K562 (cell line): Measurements from ENCODE around the gene PRKAG1. TPM values are rescaled to one million over a fixed set of nuclear protein-coding genes. Genes with fewer than 3 reads are reported as not detected.

Source experiments
- ATAC-seq: fragments of 200-7000 bp; cut with Tn5 transposase; 3 replicates; pipeline ENCODE4 v1.9.1; 2020; ENCODE audit warnings: moderate library complexity
- BruUV-seq: library from RNA; stranded (reverse); fragments of 400-500 nt; replicated peaks from 2 replicates; lab custom pipeline; 2021; lab: Mats Ljungman, UMichigan
- CTCF ChIA-PET: fragments of 300-600 bp; formaldehyde crosslinking; extraction: SDS; loops from one replicate; lab custom pipeline; 2021; ENCODE audit warnings: low intra/inter-chr PET ratio; lab: Yijun Ruan, JAX
- POLR2A ChIA-PET: fragments of 300-600, 350-650 bp; sonication (Branson Sonifier 250); formaldehyde crosslinking; extraction: SDS; loops from one replicate; lab custom pipeline; 2021; ENCODE audit warnings: antibody characterized with exemption, inconsistent platforms; lab: Yijun Ruan, JAX
- DNase-seq, 4 experiments: peaks; one replicate each; pipeline versions ENCODE4 v3.0.0 to v3.0.0-alpha.2; 2011 to 2018; ENCODE audit warnings: low spot score in 3 of 4, mixed read lengths in 3 of 4; ENCODE audit errors: extremely low read depth in 1 of 4
- FAIRE-seq: peaks from 2 replicates; lab custom pipeline; 2011; peaks lifted over from hg19 to GRCh38; lab: Jason Lieb, UNC
- H2AFZ ChIP-seq: 2 replicates; pipeline ENCODE4 v1.6.0; 2011; ENCODE audit warnings: low read depth, low read length, control low read depth, inconsistent platforms
- H3K27ac ChIP-seq: fragments of 200-600 bp; 3 replicates; pipeline ENCODE4 v1.8.0; 2011; ENCODE audit warnings: low read depth, mild to moderate bottlenecking, control low read depth, inconsistent platforms, low read length, moderate library complexity, mixed read lengths; ENCODE audit errors: extremely low read depth
- H3K27me3 ChIP-seq, 2 experiments: fragments of 300-600 bp in 1 of 2; 2 replicates in 1 of 2; 3 replicates in 1 of 2; pipeline versions ENCODE4 v1.6.0 to v1.8.0; 2011; ENCODE audit warnings: inconsistent platforms in 2 of 2, low read length in 2 of 2, mild to moderate bottlenecking in 1 of 2, mixed read lengths in 1 of 2, moderate library complexity in 1 of 2; ENCODE audit not compliant: control insufficient read depth in 2 of 2, insufficient read depth in 2 of 2
- H3K36me3 ChIP-seq: fragments of 300-600 bp; 3 replicates; pipeline ENCODE4 v1.8.0; 2011; ENCODE audit warnings: mild to moderate bottlenecking, low read length, inconsistent platforms; ENCODE audit not compliant: control insufficient read depth, insufficient read depth
- H3K4me1 ChIP-seq, 2 experiments: fragments of 200-600 bp in 1 of 2; replicated peaks in 1 of 2; 2 replicates in 1 of 2; 3 replicates in 1 of 2; pipeline versions ENCODE4 v1.5.1 to v1.8.0; 2011; ENCODE audit warnings: inconsistent platforms in 2 of 2, low read length in 2 of 2, mild to moderate bottlenecking in 1 of 2, mixed read lengths in 1 of 2, moderate library complexity in 1 of 2; ENCODE audit not compliant: control insufficient read depth in 2 of 2, insufficient read depth in 2 of 2
- H3K4me2 ChIP-seq: 2 replicates; pipeline ENCODE4 v1.6.1; 2011; ENCODE audit warnings: low read length, control low read depth, inconsistent platforms, mixed read lengths; ENCODE audit not compliant: insufficient read depth
- H3K4me3 ChIP-seq: fragments of 200-600 bp; sonication (generic), shearing (Covaris generic); 2 replicates; pipeline ENCODE4 v1.5.1; 2016; ENCODE audit warnings: control low read depth, inconsistent platforms
- H3K79me2 ChIP-seq: fragments of 200-600 bp; 3 replicates; pipeline ENCODE4 v1.8.0; 2011; ENCODE audit warnings: low read length, inconsistent platforms; ENCODE audit not compliant: control insufficient read depth, insufficient read depth
- H3K9ac ChIP-seq, 2 experiments: 2 replicates each; pipeline versions ENCODE4 v1.6.0 to v1.6.1; 2011; ENCODE audit warnings: low read depth in 2 of 2, low read length in 2 of 2, control low read depth in 1 of 2, inconsistent platforms in 1 of 2, mild to moderate bottlenecking in 1 of 2, mixed read lengths in 1 of 2; ENCODE audit not compliant: insufficient read depth in 1 of 2
- H3K9me1 ChIP-seq: one replicate; pipeline ENCODE4 v1.6.0; 2011; ENCODE audit warnings: inconsistent platforms, mild to moderate bottlenecking, low read length, moderate library complexity; ENCODE audit not compliant: control insufficient read depth, insufficient read depth
- H3K9me3 ChIP-seq: replicated peaks from 2 replicates; pipeline ENCODE4 v1.5.1; 2011; ENCODE audit warnings: low read depth, low read length, inconsistent platforms; ENCODE audit not compliant: control insufficient read depth, insufficient read depth
- H4K20me1 ChIP-seq: replicated peaks from 2 replicates; pipeline ENCODE4 v1.6.1; 2011; ENCODE audit warnings: low read length, inconsistent platforms, mixed read lengths; ENCODE audit not compliant: control insufficient read depth, insufficient read depth
- BHLHE40 ChIP-seq: IDR thresholded peaks from 2 replicates; pipeline ENCODE4 v1.6.1; 2011; ENCODE audit warnings: low read length, improper control_type of control experiment
- CHD1 ChIP-seq: fragments of 200-600 bp; sonication (generic); IDR thresholded peaks from one replicate; pipeline ENCODE4 v1.6.1; 2012; ENCODE audit warnings: mild to moderate bottlenecking, moderate library complexity, low read length, inconsistent platforms
- FOXK1 ChIP-seq: sonication (generic); formaldehyde crosslinking; IDR thresholded peaks from 2 replicates; pipeline ENCODE4 v1.8.0; 2022; ENCODE audit warnings: missing genetic modification reagents, mild to moderate bottlenecking, borderline replicate concordance
- NCOA1 ChIP-seq: fragments of 450-650 bp; IDR thresholded peaks from 2 replicates; pipeline ENCODE4 v1.6.1; 2016; ENCODE audit warnings: low read depth
- POLR2B ChIP-seq: fragments of 450-650 bp; IDR thresholded peaks from 2 replicates; pipeline ENCODE4 v1.6.1; 2018; ENCODE audit warnings: low read depth; ENCODE audit not compliant: partially characterized antibody
- RBM22 ChIP-seq: fragments of 200-400 bp; formaldehyde crosslinking; IDR thresholded peaks from 2 replicates; pipeline ENCODE4 v1.6.1; 2018; ENCODE audit warnings: low read length, low read depth; ENCODE audit not compliant: poor library complexity, severe bottlenecking
- WGBS: fragments of 100-300 bp; shearing (Covaris generic); methylation state at CpG from one replicate; pipeline ENCODE4 v1.1.6; 2016; ENCODE audit warnings: low coverage, mixed read lengths; ENCODE audit not compliant: insufficient coverage; ENCODE audit errors: missing lambda C conversion rate; 5-methylcytosine and 5-hydroxymethylcytosine counted together
- in situ Hi-C: fragments of 300-500 bp; cut with MboI; formaldehyde crosslinking; loops from 4 replicates; pipeline ENCODE4 v1.15.0; 2018; ENCODE audit warnings: inconsistent platforms, mixed read lengths
- intact Hi-C: fragments of 100-400 bp; cut with micrococcal nuclease; formaldehyde crosslinking; loops from 2 replicates; pipeline ENCODE4 v1.14.2; 2022
- polyA plus RNA-seq, 8 experiments: library from polyadenylated mRNA; depleted of rRNA in 4 of 8; stranded (reverse) in 5 of 8; unstranded in 3 of 8; fragments of >200 nt; fragmentation: Nextera tagmentation in 2 of 8; fragmentation: Illumina TruSeq in 1 of 8; extraction: Ambion mirVana in 2 of 8; extraction: Trizol in 1 of 8; gene quantifications; 2 replicates each; pipeline versions ENCODE4 v1.2.1 to v1.2.3, GENCODE V29; 2011 to 2014; ENCODE audit warnings: inconsistent platforms in 1 of 8, missing spikeins in 1 of 8
- total RNA-seq, 7 experiments: library from RNA; depleted of rRNA in 6 of 7; stranded (reverse); fragments of >200 nt in 6 of 7; fragmentation: Illumina TruSeq in 2 of 7; extraction: Trizol in 2 of 7; gene quantifications; 2 replicates each; pipeline versions ENCODE4 v1.2.1 to v1.2.3, GENCODE V29; 2011 to 2021; ENCODE audit warnings: low replicate concordance in 1 of 7
- TF ChIP-seq, protein P1 (sequence below), 2 experiments: fragments of 450-650 bp in 1 of 2; sonication (generic) in 1 of 2; formaldehyde crosslinking in 1 of 2; IDR thresholded peaks; 2 replicates each; pipeline versions ENCODE4 v1.7.1 to v1.9.0; 2016 to 2022; ENCODE audit warnings: inconsistent platforms in 1 of 2, mild to moderate bottlenecking in 1 of 2, missing genetic modification reagents in 1 of 2

Gene PRKAG1
- total and polyA plus RNA-seq, 9 of the 15 experiments (the other 6 are each of a cell fraction or from before 2014, with no cell fraction given): 51.1 to 126 (median 79.1) TPM

DNA sequence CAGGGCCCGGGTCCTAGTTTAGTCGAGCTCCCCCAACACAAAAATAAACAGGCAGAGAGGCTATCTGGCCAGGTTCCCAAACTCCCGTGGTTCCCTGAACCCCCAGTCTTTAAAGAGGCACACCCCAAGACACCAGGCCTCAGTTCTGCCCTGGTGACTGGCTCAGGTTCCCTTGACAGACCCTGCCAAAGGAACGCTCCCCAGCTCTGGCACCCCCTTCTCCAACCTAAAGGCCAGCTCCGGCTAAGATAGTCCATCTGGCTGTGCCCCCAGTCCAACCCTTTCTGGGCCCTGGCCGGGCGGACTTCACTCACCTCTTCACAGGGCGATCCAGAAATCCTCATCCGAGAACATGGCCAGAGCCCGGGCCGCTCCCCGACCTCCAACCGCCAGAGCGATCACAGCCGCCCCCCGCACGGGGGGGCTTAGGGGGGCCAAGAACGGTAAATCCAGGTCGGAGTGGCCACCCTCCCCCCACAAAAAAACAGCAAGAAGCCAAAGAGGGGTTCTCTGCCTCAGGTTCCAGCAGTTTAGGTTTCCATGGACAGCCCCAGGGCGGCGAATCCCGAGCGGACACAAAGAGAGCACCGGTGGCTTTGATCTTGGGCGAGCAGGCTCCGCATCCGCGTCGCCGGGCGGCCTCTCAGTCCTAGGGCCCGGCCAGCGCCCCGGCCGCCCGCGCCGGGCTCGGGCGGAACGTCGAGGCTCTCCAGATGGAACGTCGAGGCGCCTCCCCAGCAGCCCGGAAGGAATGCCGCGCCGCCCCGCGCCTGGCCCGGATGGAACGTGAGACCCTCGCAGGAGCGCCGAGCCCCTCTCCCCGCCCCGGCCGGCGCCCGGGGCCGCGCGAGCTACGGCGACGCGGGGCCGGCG is 41.0 kb upstream of the PRKAG1 start:
- H3K27me3 ChIP-seq: no peaks in the 10 kb centered on the region
- peaks cover 15 to 22% of the 10 kb centered on the region in 2 experiments; a peak in 4 of 5 replicates for H3K4me1 ChIP-seq
- H3K4me3 ChIP-seq: peak overlapping the region; percentile 94
- BruUV-seq: no TSS peak
- H4K20me1 ChIP-seq: peaks cover 51% of the 10 kb centered on the region
- in situ Hi-C loops: loop anchor here (5.0 kb wide), 2 partner anchors 38 to 173 kb away; no protein-coding TSS in a partner anchor
- no peaks in the 10 kb centered on the region for H3K9me3 ChIP-seq
- ATAC-seq: peak; percentile 9
- H3K9ac ChIP-seq: peak overlapping the region; percentile 96 to 98
- CTCF ChIA-PET: interaction anchor here (2.3 kb wide), 1 partner anchor 175 kb away, joined by 5 read pairs; no protein-coding TSS in a partner anchor
- H3K27ac ChIP-seq: peak overlapping the region; percentile 98
- intact Hi-C loops: loop anchor here (5.0 to 10.0 kb wide), 2 partner anchors 73 to 285 kb away; partner anchors contain the start of genes DNAJC22 and TUBA1B
- H3K4me2 ChIP-seq: peak overlapping the region; percentile 94
- no peak overlapping the region for H2AFZ ChIP-seq
- peaks cover 73% of the 10 kb centered on the region for H3K79me2 ChIP-seq
- H3K36me3 ChIP-seq: peaks cover 25% of the 10 kb centered on the region
- POLR2A ChIA-PET: interaction anchor here (0.5 to 6.4 kb wide), 13 partner anchors 9 to 331 kb away, joined by 3 to 40 read pairs (median 3); partner anchors contain the start of genes RHEBL1, TUBA1B and TUBA1C
- peaks cover 4% of the 10 kb centered on the region for H3K9me1 ChIP-seq
- peak in 3 of 4 experiments; percentile 16 to 55 (median 40) for DNase-seq
- WGBS: under 1% methylated on average over 53 of the region's 70 CpGs
- FAIRE-seq: no peak
- no peak for TF ChIP-seq POLR2B
- peak; percentile 12 for TF ChIP-seq RBM22
- no peak for TF ChIP-seq NCOA1
- TF ChIP-seq, protein P1, sequence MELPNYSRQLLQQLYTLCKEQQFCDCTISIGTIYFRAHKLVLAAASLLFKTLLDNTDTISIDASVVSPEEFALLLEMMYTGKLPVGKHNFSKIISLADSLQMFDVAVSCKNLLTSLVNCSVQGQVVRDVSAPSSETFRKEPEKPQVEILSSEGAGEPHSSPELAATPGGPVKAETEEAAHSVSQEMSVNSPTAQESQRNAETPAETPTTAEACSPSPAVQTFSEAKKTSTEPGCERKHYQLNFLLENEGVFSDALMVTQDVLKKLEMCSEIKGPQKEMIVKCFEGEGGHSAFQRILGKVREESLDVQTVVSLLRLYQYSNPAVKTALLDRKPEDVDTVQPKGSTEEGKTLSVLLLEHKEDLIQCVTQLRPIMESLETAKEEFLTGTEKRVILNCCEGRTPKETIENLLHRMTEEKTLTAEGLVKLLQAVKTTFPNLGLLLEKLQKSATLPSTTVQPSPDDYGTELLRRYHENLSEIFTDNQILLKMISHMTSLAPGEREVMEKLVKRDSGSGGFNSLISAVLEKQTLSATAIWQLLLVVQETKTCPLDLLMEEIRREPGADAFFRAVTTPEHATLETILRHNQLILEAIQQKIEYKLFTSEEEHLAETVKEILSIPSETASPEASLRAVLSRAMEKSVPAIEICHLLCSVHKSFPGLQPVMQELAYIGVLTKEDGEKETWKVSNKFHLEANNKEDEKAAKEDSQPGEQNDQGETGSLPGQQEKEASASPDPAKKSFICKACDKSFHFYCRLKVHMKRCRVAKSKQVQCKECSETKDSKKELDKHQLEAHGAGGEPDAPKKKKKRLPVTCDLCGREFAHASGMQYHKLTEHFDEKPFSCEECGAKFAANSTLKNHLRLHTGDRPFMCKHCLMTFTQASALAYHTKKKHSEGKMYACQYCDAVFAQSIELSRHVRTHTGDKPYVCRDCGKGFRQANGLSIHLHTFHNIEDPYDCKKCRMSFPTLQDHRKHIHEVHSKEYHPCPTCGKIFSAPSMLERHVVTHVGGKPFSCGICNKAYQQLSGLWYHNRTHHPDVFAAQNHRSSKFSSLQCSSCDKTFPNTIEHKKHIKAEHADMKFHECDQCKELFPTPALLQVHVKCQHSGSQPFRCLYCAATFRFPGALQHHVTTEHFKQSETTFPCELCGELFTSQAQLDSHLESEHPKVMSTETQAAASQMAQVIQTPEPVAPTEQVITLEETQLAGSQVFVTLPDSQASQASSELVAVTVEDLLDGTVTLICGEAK (IDR thresholded peaks at IDR 0.05): no peak
- TF ChIP-seq, protein P1 (CRISPR knock-in tag; IDR thresholded peaks at IDR 0.05): no peak
- 0 out of 2 replicates have a peak, but pooled peaks have one; percentile 34 for TF ChIP-seq FOXK1 (CRISPR knock-in tag)
- no peak for TF ChIP-seq BHLHE40
- TF ChIP-seq CHD1: peak; percentile 83
